ENCODE results near the gene TRMT61B. TPM values are rescaled to one million over a fixed set of nuclear protein-coding genes. Genes with fewer than 3 reads are reported as not detected.

TRMT61B gene
- total RNA-seq, 2 experiments from 2014 or later: 16.7 to 18.1 TPM

DNA sequence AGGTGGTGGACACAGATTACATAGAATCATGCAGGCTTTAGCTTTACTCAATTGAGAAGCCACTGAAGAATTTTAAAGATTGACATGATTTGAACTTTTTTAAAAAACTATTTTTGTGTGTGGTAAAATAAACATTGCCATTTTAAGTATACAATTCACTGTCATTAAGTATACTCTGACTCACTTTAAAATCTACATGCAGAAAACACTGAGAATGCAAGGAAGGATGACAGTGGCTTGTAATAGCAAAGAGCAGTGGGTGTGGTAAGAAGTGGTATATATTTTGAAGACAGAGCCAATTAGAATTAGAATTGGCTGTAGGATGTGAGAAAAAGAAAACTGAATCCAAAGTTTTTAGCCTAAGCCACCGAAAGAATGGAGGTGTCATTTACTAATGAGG is 14.9 kb downstream of the TRMT61B start:
- H3K36me3 Mint-ChIP-seq: peaks cover 8% of the 10 kb centered on the region
- ChIA-PET CTCF (no interaction called here), POLR2A (no interaction called here)
- DNase-seq: no peak
- H3K27me3 Mint-ChIP-seq: no peaks in the 10 kb centered on the region
- H3K4me1 Mint-ChIP-seq (ENCODE audit: low read depth): no peaks in the 10 kb centered on the region
- no peak overlapping the region for H3K27ac Mint-ChIP-seq
- intact Hi-C loops (cut with micrococcal nuclease): no loop called here
- H3K4me3 Mint-ChIP-seq: no peak overlapping the region
- no peaks in the 10 kb centered on the region for H3K9me3 Mint-ChIP-seq

GRCh38 chr2:28842042-28842441 is 28.1 kb downstream of the TRMT61B start:
- DNase-seq: no peak
- Mint-ChIP-seq H3K4me1 (ENCODE audit: low read depth) (no peaks in the 10 kb centered on the region), H3K27ac (no peak overlapping the region), H3K27me3 (no peaks in the 10 kb centered on the region), H3K36me3 (peaks cover 2% of the 10 kb centered on the region), H3K4me3 (no peak overlapping the region), H3K9me3 (no peaks in the 10 kb centered on the region)
- CTCF ChIA-PET: no interaction called here
- intact Hi-C loops (cut with micrococcal nuclease): no loop called here
- POLR2A ChIA-PET: no interaction called here

DNA sequence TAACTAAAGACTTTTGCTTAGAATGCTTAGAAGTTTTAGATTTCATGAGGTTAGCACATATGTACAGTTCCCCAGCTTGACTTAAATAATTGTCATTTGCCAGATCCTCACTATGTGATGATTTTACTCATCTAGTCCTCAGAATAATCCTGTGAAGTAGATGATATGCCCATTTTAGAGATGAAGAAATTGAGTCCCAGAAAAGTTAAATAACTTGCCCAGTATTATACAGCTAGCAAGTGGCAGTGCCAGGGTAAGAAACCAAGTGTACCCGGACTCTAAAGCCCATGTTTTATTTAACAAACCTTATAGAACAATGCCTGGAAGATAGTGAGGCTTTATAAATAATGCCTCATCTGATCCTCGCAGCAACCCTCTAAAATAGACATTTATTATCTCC is 31.1 kb downstream of the TRMT61B start:
- CTCF ChIA-PET: interaction anchor here (0.6 to 0.9 kb wide), 3 partner anchors 10 to 244 kb away, joined by 3 read pairs; no protein-coding TSS in a partner anchor
- Mint-ChIP-seq H3K27ac (no peak overlapping the region), H3K27me3 (no peaks in the 10 kb centered on the region), H3K4me1 (ENCODE audit: low read depth) (no peaks in the 10 kb centered on the region), H3K4me3 (no peak overlapping the region), H3K36me3 (no peaks in the 10 kb centered on the region), H3K9me3 (no peaks in the 10 kb centered on the region)
- DNase-seq: no peak
- POLR2A ChIA-PET: no interaction called here
- intact Hi-C loops (cut with micrococcal nuclease): no loop called here

- POLR2A ChIA-PET: no interaction called here
- CTCF ChIA-PET: interaction anchor here (0.8 to 1.4 kb wide), 3 partner anchors 14 to 666 kb away, joined by 3 to 4 read pairs (median 3); no protein-coding TSS in a partner anchor
- no peak for DNase-seq
- H3K4me1 Mint-ChIP-seq (ENCODE audit: low read depth): no peaks in the 10 kb centered on the region
- H3K36me3 Mint-ChIP-seq: no peaks in the 10 kb centered on the region
- H3K27me3 Mint-ChIP-seq: no peaks in the 10 kb centered on the region
- intact Hi-C loops (cut with micrococcal nuclease): no loop called here
- no peak overlapping the region for H3K27ac Mint-ChIP-seq
- H3K9me3 Mint-ChIP-seq: no peaks in the 10 kb centered on the region
- H3K4me3 Mint-ChIP-seq: no peak overlapping the region
Measured at GRCh38 chr2:28835781-28836180, 34.3 kb downstream of the TRMT61B start.

- ChIA-PET POLR2A (no interaction called here), CTCF (interaction anchor here (0.7 kb wide), 1 partner anchor 37 kb away, joined by 3 read pairs; the partner anchor contains the start of gene TRMT61B)
- H3K27me3 Mint-ChIP-seq: no peaks in the 10 kb centered on the region
- DNase-seq: no peak
- H3K27ac Mint-ChIP-seq: no peak overlapping the region
- no peaks in the 10 kb centered on the region for H3K4me1 Mint-ChIP-seq (ENCODE audit: low read depth)
- intact Hi-C loops (cut with micrococcal nuclease): no loop called here
- H3K4me3 Mint-ChIP-seq: no peak overlapping the region
- no peaks in the 10 kb centered on the region for H3K9me3 Mint-ChIP-seq
- no peaks in the 10 kb centered on the region for H3K36me3 Mint-ChIP-seq
Measured at GRCh38 chr2:28833740-28834470, 36.2 kb downstream of the TRMT61B start.

DNA sequence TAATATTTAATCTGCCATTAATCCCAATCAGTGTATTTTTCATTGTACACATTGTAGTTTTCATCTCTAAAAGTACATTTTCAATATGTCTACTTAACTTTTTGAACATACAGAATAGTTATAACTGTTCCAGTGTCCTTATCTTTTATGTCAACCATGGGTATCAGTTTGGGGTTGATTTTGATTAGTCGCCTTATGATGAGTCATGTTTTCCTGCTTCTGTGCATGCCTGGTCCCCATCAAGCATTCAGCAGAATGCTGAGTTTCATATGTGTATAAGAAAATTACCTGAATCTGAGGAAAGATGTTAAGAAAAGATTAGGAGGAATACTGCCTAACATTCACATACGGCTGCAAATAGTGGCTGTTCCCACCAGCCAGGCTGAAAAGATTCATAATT is 41.7 kb downstream of the TRMT61B start:
- CTCF ChIA-PET: no interaction called here
- H3K27ac Mint-ChIP-seq: no peak overlapping the region

GRCh38 chr2:28824870-28825269 is 45.2 kb downstream of the TRMT61B start:
- intact Hi-C loops (cut with micrococcal nuclease): loop anchor here (5.0 kb wide), 1 partner anchor 187 kb away; no protein-coding TSS in a partner anchor
- H3K27me3 Mint-ChIP-seq: no peaks in the 10 kb centered on the region
- DNase-seq: no peak
- H3K27ac Mint-ChIP-seq: no peak overlapping the region
- H3K4me1 Mint-ChIP-seq (ENCODE audit: low read depth): peaks cover 8% of the 10 kb centered on the region
- CTCF ChIA-PET: interaction anchor here (0.6 kb wide), 1 partner anchor 20 kb away, joined by 3 read pairs; no protein-coding TSS in a partner anchor
- no peaks in the 10 kb centered on the region for H3K9me3 Mint-ChIP-seq
- no peaks in the 10 kb centered on the region for H3K36me3 Mint-ChIP-seq
- no peak overlapping the region for H3K4me3 Mint-ChIP-seq
- POLR2A ChIA-PET: no interaction called here

More for the DNA sequence above, 41.7 kb downstream of the TRMT61B start:
- Mint-ChIP-seq H3K4me1 (ENCODE audit: low read depth) (peaks cover 6% of the 10 kb centered on the region), H3K27me3 (no peaks in the 10 kb centered on the region), H3K4me3 (no peak overlapping the region), H3K36me3 (no peaks in the 10 kb centered on the region), H3K9me3 (no peaks in the 10 kb centered on the region)
- POLR2A ChIA-PET: no interaction called here
- DNase-seq: no peak
- intact Hi-C loops (cut with micrococcal nuclease): no loop called here

DNA sequence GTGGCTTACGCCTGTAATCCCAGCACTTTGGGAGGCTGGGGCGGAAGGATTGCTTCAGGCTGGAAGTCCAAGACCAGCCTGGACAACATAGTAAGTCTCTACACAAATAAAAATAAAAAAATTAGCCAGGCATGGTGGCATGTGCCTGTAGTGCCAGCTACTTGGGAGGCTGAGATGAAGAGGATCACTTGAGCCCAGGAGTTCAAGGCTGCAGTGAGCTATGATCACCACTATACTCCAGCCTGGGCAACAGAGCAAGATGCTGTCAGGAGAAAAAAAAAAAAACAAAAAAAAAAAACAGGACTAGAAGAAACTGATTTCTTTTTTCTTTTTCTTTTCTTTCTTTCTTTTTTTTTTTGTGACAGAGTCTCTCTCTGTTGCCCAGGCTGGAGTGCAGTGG is 45.9 kb downstream of the TRMT61B start:
- POLR2A ChIA-PET: no interaction called here

DNA sequence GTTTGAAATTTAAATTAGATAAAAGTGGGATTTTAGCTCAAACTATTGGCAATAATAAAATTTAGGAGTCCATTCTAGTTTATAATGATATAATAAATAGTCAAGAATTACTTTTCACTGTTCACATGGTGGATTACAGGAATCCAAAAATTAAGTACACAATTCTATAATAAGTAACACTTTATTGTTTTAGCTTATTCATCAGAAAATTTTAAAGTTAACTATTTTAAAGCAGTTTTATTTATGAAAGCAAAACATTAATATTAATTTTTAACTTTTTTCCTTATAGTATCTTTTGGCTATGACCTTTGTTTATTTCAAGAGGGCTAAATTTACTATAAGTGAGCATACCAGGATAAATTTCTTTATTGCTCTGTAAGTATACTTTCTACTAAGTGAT is 48.1 kb downstream of the TRMT61B start:
- H3K27ac Mint-ChIP-seq: no peak overlapping the region
- no peaks in the 10 kb centered on the region for H3K27me3 Mint-ChIP-seq
- no peaks in the 10 kb centered on the region for H3K36me3 Mint-ChIP-seq
- ChIA-PET POLR2A (no interaction called here), CTCF (interaction anchor here (0.6 to 1.2 kb wide), 3 partner anchors 13 to 193 kb away, joined by 3 to 5 read pairs (median 3); no protein-coding TSS in a partner anchor)
- intact Hi-C loops (cut with micrococcal nuclease): loop anchor here (5.0 kb wide), 1 partner anchor 190 kb away; no protein-coding TSS in a partner anchor
- no peaks in the 10 kb centered on the region for H3K9me3 Mint-ChIP-seq
- no peak for DNase-seq
- H3K4me1 Mint-ChIP-seq (ENCODE audit: low read depth): peaks cover 6% of the 10 kb centered on the region
- H3K4me3 Mint-ChIP-seq: no peak overlapping the region

More for the DNA sequence above, 45.9 kb downstream of the TRMT61B start:
- Mint-ChIP-seq H3K36me3 (no peaks in the 10 kb centered on the region), H3K4me3 (no peak overlapping the region), H3K9me3 (no peaks in the 10 kb centered on the region), H3K27ac (no peak overlapping the region), H3K4me1 (ENCODE audit: low read depth) (peaks cover 8% of the 10 kb centered on the region), H3K27me3 (no peaks in the 10 kb centered on the region)
- intact Hi-C loops (cut with micrococcal nuclease): loop anchor here (5.0 kb wide), 1 partner anchor 188 kb away; no protein-coding TSS in a partner anchor
- no peak for DNase-seq
- CTCF ChIA-PET: no interaction called here

GRCh38 chr2:28821295-28821958 is 48.7 kb downstream of the TRMT61B start:
- DNase-seq: peak; percentile 62
- peaks cover 6% of the 10 kb centered on the region for H3K4me1 Mint-ChIP-seq (ENCODE audit: low read depth)
- H3K27ac Mint-ChIP-seq: no peak overlapping the region
- no peaks in the 10 kb centered on the region for H3K27me3 Mint-ChIP-seq
- no peaks in the 10 kb centered on the region for H3K36me3 Mint-ChIP-seq
- H3K9me3 Mint-ChIP-seq: no peaks in the 10 kb centered on the region
- no peak overlapping the region for H3K4me3 Mint-ChIP-seq
- intact Hi-C loops (cut with micrococcal nuclease): loop anchor here (1.0 to 5.0 kb wide), 5 partner anchors 49 to 375 kb away; partner anchors contain the start of genes TRMT61B and WDR43
- CTCF ChIA-PET: interaction anchor here (0.6 to 2.8 kb wide), 17 partner anchors 10 to 379 kb away, joined by 3 to 16 read pairs (median 4); partner anchors contain the start of genes SPDYA and TRMT61B
- POLR2A ChIA-PET: no interaction called here

DNA sequence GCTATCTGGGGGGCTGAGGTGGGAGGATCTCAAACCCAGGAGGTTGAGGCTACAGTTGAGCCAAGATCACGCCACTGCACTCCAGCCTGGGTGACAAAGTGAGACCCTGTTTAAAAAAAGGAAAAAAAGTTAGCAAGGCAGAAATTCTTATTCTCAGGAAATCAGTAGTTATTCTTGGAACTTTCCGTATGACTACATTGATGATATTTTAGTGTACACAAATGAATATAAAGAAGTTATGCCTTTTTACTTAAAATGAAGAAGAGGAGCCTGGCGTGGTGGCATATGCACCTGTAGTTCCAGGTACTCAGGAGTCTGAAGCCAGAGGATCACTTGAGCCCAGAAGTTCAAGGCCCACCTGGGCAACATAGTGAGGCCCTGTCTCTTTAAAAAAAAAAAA is 52.1 kb downstream of the TRMT61B start:
- no peaks in the 10 kb centered on the region for H3K9me3 Mint-ChIP-seq
- peaks cover 6% of the 10 kb centered on the region for H3K4me1 Mint-ChIP-seq (ENCODE audit: low read depth)
- no peak overlapping the region for H3K27ac Mint-ChIP-seq
- no peak overlapping the region for H3K4me3 Mint-ChIP-seq
- intact Hi-C loops (cut with micrococcal nuclease): no loop called here
- H3K36me3 Mint-ChIP-seq: no peaks in the 10 kb centered on the region
- ChIA-PET POLR2A (no interaction called here), CTCF (no interaction called here)
- no peaks in the 10 kb centered on the region for H3K27me3 Mint-ChIP-seq
- DNase-seq: no peak

Measured in activated CD4-positive, alpha-beta memory T cell treated with anti-CD3 and anti-CD28 coated beads for 36 hours (primary cell).